Measurements from ENCODE around the gene ATP5F1B.

The ATP5F1B gene

DNA sequence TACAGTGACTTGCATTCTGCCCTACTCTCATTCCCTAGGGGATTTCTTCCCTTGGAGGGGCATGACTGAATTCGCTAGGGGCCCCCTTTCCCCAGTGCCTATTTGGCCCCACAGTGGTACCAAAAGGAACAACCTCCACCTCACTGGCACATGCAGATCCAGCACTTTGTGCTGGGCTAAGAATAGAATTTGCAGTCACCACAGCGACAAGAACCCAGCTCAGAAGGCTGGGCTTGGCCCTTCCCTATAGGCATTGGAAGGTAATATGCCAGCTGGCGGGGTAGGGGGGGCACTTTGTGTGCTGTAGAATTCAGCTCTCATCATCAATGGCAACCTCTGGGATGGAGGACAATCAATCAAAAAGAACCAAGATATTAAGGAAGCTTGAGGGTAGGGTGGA is 29.5 kb downstream of the ATP5F1B start:
- DNase-seq (ENCODE audit: low read depth): no peak

DNA sequence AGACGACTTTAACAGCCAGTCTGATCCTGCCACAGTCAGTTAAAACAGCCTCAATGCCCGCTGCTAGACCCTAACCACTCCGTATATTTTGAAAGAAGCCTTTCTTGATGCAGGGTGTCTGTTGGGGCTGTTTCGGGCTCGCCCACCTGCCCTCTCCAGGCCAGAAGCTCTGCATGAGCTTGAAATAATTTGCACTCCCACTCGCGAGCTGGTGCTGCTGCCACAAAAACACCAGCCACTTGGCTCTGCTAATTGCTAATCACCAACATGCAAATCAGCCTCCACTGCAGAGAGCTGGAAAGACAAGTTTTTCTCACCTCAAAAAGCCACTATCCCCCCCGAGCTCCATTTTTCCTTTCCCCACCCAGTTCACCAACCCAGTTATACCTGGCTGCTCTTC is 31.2 kb downstream of the ATP5F1B start:
- DNase-seq (ENCODE audit: low read depth): no peak

DNA sequence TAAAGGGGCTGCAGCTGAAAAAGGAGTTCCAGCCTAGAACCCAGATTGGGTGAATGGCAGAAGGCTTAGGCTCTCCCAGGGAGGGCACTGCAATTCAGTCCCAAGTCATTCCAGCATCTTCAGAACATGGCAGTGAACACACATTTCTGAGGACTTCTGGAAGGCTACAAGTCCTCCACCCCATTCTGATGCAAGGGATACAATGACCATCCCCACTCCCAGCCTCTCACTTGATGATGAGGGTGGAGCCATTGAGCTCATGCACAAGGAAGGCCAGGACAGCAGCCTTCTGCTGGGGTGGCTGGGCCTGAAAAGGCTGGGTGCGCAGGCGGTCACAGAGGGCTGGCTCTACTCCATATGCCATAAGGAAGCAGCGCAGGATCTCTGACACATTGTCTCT is 41.4 kb downstream of the ATP5F1B start:
- no peak for DNase-seq (ENCODE audit: low read depth)

DNA sequence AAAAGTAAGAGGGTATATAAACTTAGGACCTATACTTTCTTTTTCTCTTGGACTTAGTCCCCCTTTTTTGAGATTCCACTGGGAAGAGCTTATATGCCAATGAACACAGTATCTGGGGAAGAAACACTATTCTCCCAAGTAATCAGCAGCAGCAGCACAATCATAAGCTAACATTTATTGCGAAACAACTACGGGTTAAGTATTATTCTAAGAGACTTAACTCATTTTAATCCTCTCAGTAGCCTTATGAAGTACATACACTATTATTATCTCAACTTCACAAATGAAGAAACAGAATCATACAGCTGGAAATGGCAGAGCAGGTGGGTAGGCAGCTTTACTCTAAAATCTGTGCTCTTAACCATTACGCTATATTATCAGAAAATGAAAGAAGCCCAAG is 43.5 kb downstream of the ATP5F1B start:
- peak; percentile 18 for DNase-seq (ENCODE audit: low read depth)

DNA sequence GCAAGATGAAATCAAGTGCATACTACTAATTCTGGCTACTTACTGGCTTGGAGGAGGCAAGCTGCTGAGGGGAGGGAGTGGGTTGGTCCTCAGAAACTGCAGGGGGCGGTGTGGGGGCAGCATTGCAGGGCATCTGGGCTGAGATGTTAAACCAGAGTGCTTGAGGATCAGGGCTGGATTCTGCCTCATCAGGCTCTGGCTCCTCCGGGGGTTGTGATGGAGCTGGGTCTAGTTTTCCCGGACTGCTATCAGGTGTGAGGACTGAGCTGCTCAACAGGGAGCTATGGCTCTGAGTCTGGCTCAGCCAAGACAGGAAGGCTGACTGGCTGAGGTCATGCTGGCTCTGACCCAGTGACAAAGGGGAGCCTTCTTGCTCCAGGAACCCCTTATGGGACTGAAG is 44.3 kb downstream of the ATP5F1B start:
- peak; percentile 16 for DNase-seq (ENCODE audit: low read depth)

DNA sequence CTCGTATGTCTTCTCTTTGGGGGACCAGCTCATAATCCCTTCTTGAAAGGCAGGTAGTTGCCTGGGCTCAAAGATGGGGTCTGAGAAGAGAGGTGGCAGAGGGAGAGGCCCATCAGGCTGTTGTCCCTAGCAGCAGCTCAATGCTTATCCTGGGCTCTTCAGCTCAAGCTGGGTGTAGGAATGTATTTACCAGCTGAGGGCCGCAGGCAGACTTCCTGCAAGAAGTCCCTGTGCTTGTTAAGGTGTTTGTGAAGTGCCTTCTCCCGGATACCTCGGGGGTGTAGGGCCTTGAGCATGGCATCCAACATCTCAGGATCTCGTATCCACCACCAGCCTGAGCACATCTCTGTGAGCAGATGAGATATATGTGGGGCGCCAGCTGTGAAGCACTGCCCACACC is 45.0 kb downstream of the ATP5F1B start:
- no peak for DNase-seq (ENCODE audit: low read depth)

DNA sequence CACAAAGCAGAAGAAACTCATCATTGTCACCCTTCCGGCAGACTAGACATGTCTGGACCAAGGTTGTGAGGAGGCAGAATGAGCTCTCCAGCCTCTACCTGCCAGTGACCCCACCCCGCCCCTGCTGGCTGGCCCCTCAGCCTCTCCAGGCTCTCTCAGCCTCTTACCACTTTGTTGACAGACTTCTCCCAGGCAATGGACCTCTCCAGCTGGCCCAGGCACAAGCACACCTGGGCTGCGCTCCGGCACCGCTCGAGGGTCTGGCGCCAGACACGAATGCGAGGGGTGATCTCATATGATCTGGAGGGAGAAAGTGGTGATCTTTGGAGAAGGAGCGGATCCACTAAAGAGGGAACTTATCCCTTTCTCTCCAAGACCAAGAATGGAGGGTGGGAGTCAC is 46.0 kb downstream of the ATP5F1B start:
- no peak for DNase-seq (ENCODE audit: low read depth)

DNA sequence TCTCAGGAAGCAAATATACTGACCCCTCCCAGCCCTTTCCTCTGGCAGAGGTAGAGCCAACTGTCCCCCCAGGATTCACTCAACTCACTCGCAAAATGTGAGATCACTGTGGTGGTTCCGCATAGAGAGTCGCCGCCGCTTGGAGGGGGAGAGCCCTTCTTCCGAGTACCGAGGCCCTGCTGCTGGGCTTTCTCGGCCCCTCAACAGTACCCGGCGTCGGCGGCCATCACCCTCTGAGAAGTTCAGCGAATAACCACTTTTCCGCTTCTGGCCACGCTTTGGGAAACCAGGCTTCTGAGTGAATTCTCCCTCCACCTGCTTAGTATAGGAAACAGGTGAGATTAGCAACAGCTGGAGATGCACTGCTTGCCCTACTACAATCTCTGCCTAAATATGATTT is 46.7 kb downstream of the ATP5F1B start:
- no peak for DNase-seq (ENCODE audit: low read depth)

DNA sequence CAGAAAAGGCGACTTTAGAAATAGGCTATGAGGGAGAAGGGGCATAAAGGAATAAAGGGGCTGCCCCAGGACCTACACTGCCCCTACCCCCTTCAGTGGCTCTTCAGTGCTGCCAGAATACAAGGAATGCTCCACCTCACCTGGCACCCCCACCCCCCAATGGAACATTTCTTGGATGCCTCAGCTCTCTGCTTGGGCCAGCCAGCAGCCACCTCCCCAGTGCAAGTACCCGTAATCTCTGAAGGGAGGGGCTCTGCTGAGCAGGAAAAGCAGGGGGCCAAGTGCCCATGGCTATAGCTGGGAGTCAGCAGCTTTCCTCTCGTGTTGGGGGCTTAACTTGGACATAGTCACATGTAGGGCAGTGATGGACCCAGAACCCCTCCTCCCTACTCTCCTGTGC is 49.0 kb downstream of the ATP5F1B start:
- no peak for DNase-seq (ENCODE audit: low read depth)

DNA sequence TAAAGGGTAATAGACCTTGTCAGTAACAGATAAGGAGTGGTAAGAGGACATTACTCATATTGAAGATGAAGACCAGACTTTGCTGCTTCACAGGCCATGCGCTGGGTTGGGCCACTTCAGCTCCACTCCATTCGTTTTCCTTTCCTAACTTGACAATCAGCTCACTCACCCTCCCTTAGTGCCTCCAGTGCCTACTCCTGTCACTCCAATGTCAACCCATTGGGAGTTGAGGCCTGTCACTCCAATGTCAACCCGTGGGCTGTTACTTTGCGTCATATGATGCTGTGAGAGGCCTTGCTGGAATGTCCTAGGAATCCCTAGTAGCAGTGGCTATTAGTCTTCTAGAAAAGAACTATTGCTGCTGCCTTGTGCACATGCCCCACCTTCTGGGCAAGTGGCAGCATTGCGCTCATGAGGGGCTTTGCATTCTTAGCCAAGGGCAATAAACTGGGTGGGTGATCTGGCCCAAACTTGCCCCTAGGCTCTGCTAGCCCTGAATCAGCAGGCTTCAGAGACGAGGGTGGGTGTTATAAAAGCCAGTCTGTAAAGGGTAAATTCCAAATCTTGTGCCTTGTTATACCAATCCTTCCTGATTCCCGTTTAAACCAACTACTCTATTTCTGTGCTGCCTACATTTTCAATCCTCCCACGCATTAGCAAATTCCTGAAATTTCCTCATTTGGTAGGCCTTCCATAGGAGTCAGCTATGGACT is 51.7 kb downstream of the ATP5F1B start:
- DNase-seq (ENCODE audit: low read depth): peak; percentile 82

DNA sequence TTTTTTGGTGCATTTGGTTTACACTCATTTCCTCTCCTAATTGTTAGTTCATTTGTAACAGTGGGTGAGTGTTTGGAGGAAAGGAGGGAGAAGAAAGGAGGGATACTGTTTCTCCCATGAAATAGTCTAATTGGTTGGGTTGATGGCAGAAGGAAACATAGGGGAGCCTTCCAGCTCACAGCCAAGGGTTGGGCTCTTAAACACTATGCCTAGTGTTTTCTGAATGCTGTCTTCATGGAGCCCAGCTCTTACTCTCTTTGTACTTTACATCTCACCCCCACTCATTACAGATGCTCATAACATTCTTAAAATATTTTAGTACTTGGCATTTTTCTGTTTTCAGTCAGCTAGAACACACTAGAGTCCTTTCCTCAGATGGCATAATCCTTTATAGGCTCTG is 53.8 kb downstream of the ATP5F1B start:
- no peak for DNase-seq (ENCODE audit: low read depth)

DNA sequence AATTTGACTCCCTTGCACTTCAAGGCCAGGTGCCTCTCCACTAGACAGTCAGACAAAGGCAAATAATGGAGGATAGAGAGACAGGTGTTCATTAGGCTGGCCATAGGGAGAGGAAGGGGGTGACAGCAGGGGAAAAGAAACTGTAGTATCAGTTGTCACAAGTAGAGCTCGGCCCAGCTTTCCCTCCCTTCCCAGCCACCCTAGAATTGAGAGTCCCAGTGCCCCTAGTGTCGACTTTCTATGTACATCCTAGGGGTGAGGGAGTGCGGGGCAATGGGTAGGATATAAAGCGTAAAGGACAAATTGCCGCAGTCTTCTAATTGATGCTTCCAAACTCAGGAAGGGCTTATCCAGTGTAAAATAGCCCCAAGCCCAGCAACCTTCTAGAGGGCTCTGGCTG is 54.7 kb downstream of the ATP5F1B start:
- DNase-seq (ENCODE audit: low read depth): no peak

DNA sequence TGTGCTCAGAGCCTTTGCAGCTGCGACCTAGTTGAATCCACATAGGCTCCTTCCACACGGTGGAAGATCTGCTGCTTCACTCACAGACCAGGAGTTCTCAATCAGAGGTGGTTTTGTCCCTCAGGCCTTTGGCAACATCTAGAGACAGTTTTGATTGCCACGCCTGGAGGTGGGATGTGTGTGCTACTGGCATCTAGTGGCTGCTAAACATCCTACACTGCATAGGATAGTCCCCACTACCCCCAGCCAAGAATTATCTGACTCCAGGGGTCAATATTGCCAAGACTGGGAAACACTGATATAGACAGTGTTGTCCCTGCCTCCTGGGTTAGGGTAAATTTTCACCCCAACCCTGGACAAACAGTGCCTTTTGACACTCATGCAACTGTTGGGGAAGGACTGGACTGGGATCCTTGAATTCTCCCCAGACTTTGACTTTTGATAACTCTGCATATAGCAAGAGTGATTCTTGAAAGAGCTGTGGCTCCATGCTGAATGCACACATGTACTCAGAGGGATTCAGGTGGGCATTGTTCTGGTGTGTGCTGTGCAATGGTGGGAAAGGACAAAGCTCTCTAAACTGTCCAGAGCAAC is 55.5 kb downstream of the ATP5F1B start:
- peak; percentile 49 for DNase-seq (ENCODE audit: low read depth)

DNA sequence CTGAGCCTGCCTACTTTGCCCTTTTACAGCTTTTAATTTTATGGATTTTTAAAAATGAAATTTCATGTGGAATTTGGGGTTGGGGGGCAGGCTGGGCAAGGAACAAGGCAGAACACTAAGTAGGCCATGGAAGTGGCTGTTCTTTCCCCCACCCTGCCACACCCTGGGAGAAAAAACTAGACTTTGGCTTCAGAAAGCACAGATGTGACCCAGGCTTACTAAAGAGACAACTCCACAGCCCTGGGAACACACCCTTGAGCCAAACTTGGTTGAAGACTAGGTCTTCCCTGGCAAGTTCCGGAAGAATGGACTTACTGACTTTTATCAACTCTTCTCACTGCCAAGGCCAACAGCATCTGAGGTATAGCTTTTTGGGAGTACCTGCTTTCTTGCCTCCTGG is 56.0 kb downstream of the ATP5F1B start:
- no peak for DNase-seq (ENCODE audit: low read depth)
